Gastrocnemius medialis (tissue), 4 donors: ENCODE results near the gene FLT4. TPM values are rescaled to one million over a fixed set of nuclear protein-coding genes. Genes with fewer than 3 reads are reported as not detected.

Experiments used
- ATAC-seq, 2 donors: fragments of 150-250 bp; one replicate each; pipeline ENCODE4 v1.9.1; 2016
- DNase-seq, 2 donors: peaks; one replicate each; pipeline ENCODE4 v3.0.0-alpha.2; 2019
- H3K27ac ChIP-seq, 4 donors: fragments of 200-600 bp; sonication (generic); 1 replicate in 1 of 4; 2 replicates in 3 of 4; pipeline ENCODE4 v1.5.1; 2016 to 2018; ENCODE audit warnings: mild to moderate bottlenecking in 2 of 4, moderate library complexity in 1 of 4
- H3K27me3 ChIP-seq, 3 donors: fragments of 200-600 bp; sonication (generic) in 2 of 3; 1 replicate in 1 of 3; 2 replicates in 2 of 3; pipeline versions ENCODE4 v1.5.1 to v1.6.0; 2016 to 2019; ENCODE audit warnings: mild to moderate bottlenecking in 1 of 3, moderate library complexity in 1 of 3
- H3K36me3 ChIP-seq, 2 donors: fragments of 200-600 bp; sonication (generic) in 1 of 2; one replicate each; pipeline ENCODE4 v1.5.1; 2017 to 2018
- H3K4me1 ChIP-seq, 2 donors: fragments of 200-600 bp; sonication (generic) in 1 of 2; one replicate each; pipeline ENCODE4 v1.5.1; 2016 to 2017; ENCODE audit warnings: mild to moderate bottlenecking in 2 of 2
- H3K4me3 ChIP-seq, 4 donors: fragments of 200-600 bp; sonication (generic) in 3 of 4; 1 replicate in 1 of 4; 2 replicates in 3 of 4; pipeline ENCODE4 v1.5.1; 2016 to 2019; ENCODE audit warnings: mild to moderate bottlenecking in 2 of 4
- H3K9me3 ChIP-seq, 3 donors: fragments of 200-600 bp; sonication (generic) in 2 of 3; 1 replicate in 1 of 3; 2 replicates in 2 of 3; pipeline ENCODE4 v1.5.1; 2016 to 2019
- POLR2A ChIP-seq, 2 donors: fragments of 450-650 bp; IDR thresholded peaks; one replicate each; pipeline ENCODE4 v1.6.1; 2017; ENCODE audit warnings: antibody characterized with exemption in 2 of 2, mild to moderate bottlenecking in 2 of 2, moderate library complexity in 2 of 2
- in situ Hi-C, 4 donors: fragments of 200-750 bp; cut with MboI; loops; one replicate each; pipeline versions ENCODE4 v1.15.0 to v1.8.0; 2017; ENCODE audit warnings: low sequenced_read_pairs in 4 of 4
- intact Hi-C: fragments of 100-400 bp; cut with DNase I; formaldehyde crosslinking; loops from one replicate; pipeline ENCODE4 v1.15.1; 2023; ENCODE audit warnings: low total_unique reads
- total RNA-seq, 4 donors: library from RNA; depleted of rRNA; stranded (reverse); fragments of >200 nt; gene quantifications; one replicate each; pipeline versions ENCODE4 v1.1.0 to v1.2.3, GENCODE V29; 2016
- TF ChIP-seq, protein P1 (sequence below), 5 experiments: fragments of 450-650 bp in 3 of 5; fragments of 200-600 bp in 2 of 5; sonication (generic) in 2 of 5; IDR thresholded peaks in 4 of 5; conservative IDR thresholded peaks in 1 of 5; 1 replicate in 4 of 5; 2 replicates in 1 of 5; pipeline ENCODE4 v1.5.1; 2016 to 2019; ENCODE audit warnings: antibody characterized with exemption in 5 of 5, mild to moderate bottlenecking in 3 of 5, moderate library complexity in 3 of 5

FLT4 gene
- total RNA-seq, 4 donors from 2014 or later: 2.6 to 4.7 (median 2.9) TPM

DNA sequence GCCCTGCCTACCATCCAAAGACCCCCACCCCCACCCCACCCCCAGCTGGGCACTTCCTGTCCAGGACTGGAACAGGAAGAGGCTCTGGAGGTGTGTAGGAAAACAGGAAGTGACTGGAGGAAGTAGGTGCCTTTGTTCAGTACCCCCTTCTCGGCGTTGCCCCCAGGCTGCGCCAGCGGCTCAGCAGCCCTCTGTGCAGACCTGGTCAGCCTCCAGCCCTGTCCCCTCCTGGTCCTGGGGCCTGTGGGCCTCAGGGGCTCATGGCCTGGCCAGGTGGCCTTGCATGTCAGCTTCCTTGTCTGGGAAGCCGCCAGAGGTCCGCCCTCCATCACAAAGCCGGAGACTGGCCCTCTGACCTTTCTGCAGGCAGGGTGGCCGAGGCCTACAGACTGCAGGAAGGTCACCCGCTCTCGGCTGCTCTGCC, 26.0 kb downstream of the FLT4 start:
- Histone ChIP-seq H3K9me3 (no peaks in the 10 kb centered on the region), H3K36me3 (no peaks in the 10 kb centered on the region), H3K27ac (peak overlapping the region in 3 of 4 donors; percentile 31 to 49 (median 40)), H3K27me3 (peaks cover 0 to 10% (median 0%) of the 10 kb centered on the region in 3 donors), H3K4me3 (no peak overlapping the region), H3K4me1 (no peaks in the 10 kb centered on the region)
- no peak for TF ChIP-seq POLR2A (IDR thresholded peaks at IDR 0.05)
- TF ChIP-seq, protein P1, sequence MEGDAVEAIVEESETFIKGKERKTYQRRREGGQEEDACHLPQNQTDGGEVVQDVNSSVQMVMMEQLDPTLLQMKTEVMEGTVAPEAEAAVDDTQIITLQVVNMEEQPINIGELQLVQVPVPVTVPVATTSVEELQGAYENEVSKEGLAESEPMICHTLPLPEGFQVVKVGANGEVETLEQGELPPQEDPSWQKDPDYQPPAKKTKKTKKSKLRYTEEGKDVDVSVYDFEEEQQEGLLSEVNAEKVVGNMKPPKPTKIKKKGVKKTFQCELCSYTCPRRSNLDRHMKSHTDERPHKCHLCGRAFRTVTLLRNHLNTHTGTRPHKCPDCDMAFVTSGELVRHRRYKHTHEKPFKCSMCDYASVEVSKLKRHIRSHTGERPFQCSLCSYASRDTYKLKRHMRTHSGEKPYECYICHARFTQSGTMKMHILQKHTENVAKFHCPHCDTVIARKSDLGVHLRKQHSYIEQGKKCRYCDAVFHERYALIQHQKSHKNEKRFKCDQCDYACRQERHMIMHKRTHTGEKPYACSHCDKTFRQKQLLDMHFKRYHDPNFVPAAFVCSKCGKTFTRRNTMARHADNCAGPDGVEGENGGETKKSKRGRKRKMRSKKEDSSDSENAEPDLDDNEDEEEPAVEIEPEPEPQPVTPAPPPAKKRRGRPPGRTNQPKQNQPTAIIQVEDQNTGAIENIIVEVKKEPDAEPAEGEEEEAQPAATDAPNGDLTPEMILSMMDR (IDR thresholded peaks at IDR 0.05 in 4 of 5, conservative IDR thresholded peaks at IDR 0.05 in 1 of 5): no peak
- in situ Hi-C loops (no loop called here), intact Hi-C loops (no loop called here)
- ATAC-seq (no peak), DNase-seq (no peak)

- H3K4me3 ChIP-seq: no peak overlapping the region
- no peaks in the 10 kb centered on the region for H3K36me3 ChIP-seq
- H3K27me3 ChIP-seq: peaks cover 0 to 12% (median 0%) of the 10 kb centered on the region in 3 donors
- H3K9me3 ChIP-seq: no peaks in the 10 kb centered on the region
- H3K27ac ChIP-seq: peak overlapping the region in 2 of 4 donors; percentile 26 to 49
- H3K4me1 ChIP-seq: no peaks in the 10 kb centered on the region
- DNase-seq (no peak), ATAC-seq (no peak)
- intact Hi-C loops (no loop called here), in situ Hi-C loops (no loop called here)
- TF ChIP-seq, protein P1 (IDR thresholded peaks at IDR 0.05 in 4 of 5, conservative IDR thresholded peaks at IDR 0.05 in 1 of 5): no peak
- TF ChIP-seq POLR2A (IDR thresholded peaks at IDR 0.05): no peak
These were observed 26.5 kb downstream of the FLT4 start for GRCh38 chr5:180622910-180623309.

- Histone ChIP-seq H3K36me3 (no peaks in the 10 kb centered on the region), H3K27me3 (peaks cover 0 to 16% (median 0%) of the 10 kb centered on the region in 3 donors), H3K9me3 (no peaks in the 10 kb centered on the region), H3K4me1 (no peaks in the 10 kb centered on the region), H3K4me3 (no peak overlapping the region), H3K27ac (no peak overlapping the region)
- no peak for TF ChIP-seq POLR2A (IDR thresholded peaks at IDR 0.05)
- TF ChIP-seq, protein P1 (IDR thresholded peaks at IDR 0.05 in 4 of 5, conservative IDR thresholded peaks at IDR 0.05 in 1 of 5): no peak
- intact Hi-C loops: no loop called here
- DNase-seq (no peak), ATAC-seq (no peak)
- in situ Hi-C loops: no loop called here
These were observed 28.1 kb downstream of the FLT4 start for GRCh38 chr5:180621311-180621710.

DNA sequence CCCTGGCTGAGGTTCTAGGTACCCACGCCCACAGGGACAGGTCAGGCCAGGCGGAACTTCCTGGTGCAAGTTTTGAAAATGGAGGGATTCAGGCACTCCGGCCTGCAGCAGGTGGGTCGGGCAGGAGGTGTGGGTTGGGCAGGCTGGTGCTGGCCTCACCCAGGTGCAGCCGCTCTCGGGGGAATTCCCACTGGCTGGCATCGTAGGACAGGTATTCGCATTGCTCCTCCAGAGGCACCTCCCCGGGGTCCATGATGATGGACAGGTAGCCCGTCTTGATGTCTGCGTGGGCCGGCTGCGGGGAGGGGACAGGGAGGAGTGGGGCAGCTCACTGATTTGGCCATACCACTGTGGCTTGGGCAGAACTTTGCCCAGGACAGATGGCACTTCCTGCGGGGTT, 29.4 kb downstream of the FLT4 start:
- no peak for TF ChIP-seq POLR2A (IDR thresholded peaks at IDR 0.05)
- TF ChIP-seq, protein P1 (IDR thresholded peaks at IDR 0.05 in 4 of 5, conservative IDR thresholded peaks at IDR 0.05 in 1 of 5): no peak
- H3K4me3 ChIP-seq: no peak overlapping the region
- DNase-seq: no peak
- H3K27ac ChIP-seq: no peak overlapping the region
- no peaks in the 10 kb centered on the region for H3K36me3 ChIP-seq
- in situ Hi-C loops: no loop called here
- H3K27me3 ChIP-seq: peaks cover 0 to 16% (median 0%) of the 10 kb centered on the region in 3 donors
- intact Hi-C loops: no loop called here
- ATAC-seq: no peak
- H3K4me1 ChIP-seq: no peaks in the 10 kb centered on the region
- H3K9me3 ChIP-seq: no peaks in the 10 kb centered on the region

DNA sequence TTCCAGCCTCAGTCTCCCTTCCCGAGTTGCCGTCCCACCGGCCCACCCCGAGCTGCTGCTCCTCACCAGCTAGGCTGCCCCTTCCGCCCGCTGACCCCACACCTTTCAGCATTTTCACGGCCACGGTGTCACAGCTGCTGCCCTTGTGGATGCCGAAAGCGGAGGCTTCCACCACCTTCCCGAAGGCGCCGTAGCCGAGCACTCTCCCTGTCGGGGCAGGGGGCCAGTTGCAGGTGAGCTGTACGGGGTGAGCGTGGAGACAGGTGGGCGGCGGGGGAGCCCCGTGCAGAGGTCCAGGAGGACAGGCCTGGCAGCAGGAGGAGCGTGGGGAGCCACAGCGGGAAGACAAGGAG, 29.9 kb downstream of the FLT4 start:
- ATAC-seq: no peak
- no peaks in the 10 kb centered on the region for H3K36me3 ChIP-seq
- H3K27me3 ChIP-seq: peaks cover 0 to 16% (median 0%) of the 10 kb centered on the region in 3 donors
- H3K4me1 ChIP-seq: no peaks in the 10 kb centered on the region
- no peak overlapping the region for H3K4me3 ChIP-seq
- no peaks in the 10 kb centered on the region for H3K9me3 ChIP-seq
- intact Hi-C loops (no loop called here), in situ Hi-C loops (no loop called here)
- TF ChIP-seq, protein P1 (IDR thresholded peaks at IDR 0.05 in 4 of 5, conservative IDR thresholded peaks at IDR 0.05 in 1 of 5): no peak
- no peak for TF ChIP-seq POLR2A (IDR thresholded peaks at IDR 0.05)
- no peak for DNase-seq
- no peak overlapping the region for H3K27ac ChIP-seq
